ENCODE measurements around the gene NTN3. TPM values are rescaled to one million over a fixed set of nuclear protein-coding genes. Genes with fewer than 3 reads are reported as not detected.

The NTN3 gene
- total and polyA plus RNA-seq, 2 of the 8 experiments (the other 6 are each of a cell fraction or from before 2014, with no cell fraction given): 0.30 to 0.34 TPM

- TF ChIP-seq CHD7 (IDR thresholded peaks at IDR 0.05; ENCODE audit: insufficient replicate concordance, low read length) (no peak), PHF8 (conservative IDR thresholded peaks at IDR 0.05; ENCODE audit: low read depth, low read length) (no peak), CBX5 (IDR thresholded peaks at IDR 0.05; ENCODE audit: low read depth, low read length) (no peak), ASH2L (IDR thresholded peaks at IDR 0.05; ENCODE audit: low read length) (no peak), RNF2 (IDR thresholded peaks at IDR 0.05; ENCODE audit: borderline replicate concordance, low read depth, low read length, missing control alignments, poor library complexity, severe bottlenecking) (no peak), HDAC6 (IDR thresholded peaks at IDR 0.05; ENCODE audit: low read depth, low read length) (no peak), SP2 (IDR thresholded peaks at IDR 0.05; ENCODE audit: low read length) (no peak), TAF7 (optimal IDR thresholded peaks at IDR 0.05; ENCODE audit: borderline replicate concordance, low read depth, low read length) (no peak), SP1 (IDR thresholded peaks at IDR 0.05; ENCODE audit: low read depth, low read length) (no peak)
Observed at GRCh38 chr16:2487517-2487842, 16.4 kb downstream of the NTN3 start (continued).
